AG09319 (cell line): ENCODE data around the gene TSPYL1.

Experiments used
- DNase-seq: peaks from one replicate; pipeline ENCODE4 v3.0.0-alpha.2; 2010; ENCODE audit warnings: low read depth; ENCODE audit errors: extremely low read depth
- CTCF ChIP-seq: IDR thresholded peaks from 2 replicates; pipeline ENCODE4 v1.5.1; 2011; ENCODE audit warnings: low read depth, mild to moderate bottlenecking, inconsistent platforms, low read length, moderate library complexity

Gene TSPYL1

GRCh38 chr6:116309001-116309400 lies 29.3 kb upstream of the TSPYL1 start:
- no peak for DNase-seq
- TF ChIP-seq CTCF, result no peak

- no peak for DNase-seq
- no peak for TF ChIP-seq CTCF
Measured at GRCh38 chr6:116307633-116308032, 27.9 kb upstream of the TSPYL1 start.

GRCh38 chr6:116307001-116307400 lies 27.3 kb upstream of the TSPYL1 start:
- no peak for DNase-seq
- no peak for TF ChIP-seq CTCF

GRCh38 chr6:116304538-116305097 lies 24.9 kb upstream of the TSPYL1 start:
- no peak for TF ChIP-seq CTCF
- DNase-seq, result no peak

DNA sequence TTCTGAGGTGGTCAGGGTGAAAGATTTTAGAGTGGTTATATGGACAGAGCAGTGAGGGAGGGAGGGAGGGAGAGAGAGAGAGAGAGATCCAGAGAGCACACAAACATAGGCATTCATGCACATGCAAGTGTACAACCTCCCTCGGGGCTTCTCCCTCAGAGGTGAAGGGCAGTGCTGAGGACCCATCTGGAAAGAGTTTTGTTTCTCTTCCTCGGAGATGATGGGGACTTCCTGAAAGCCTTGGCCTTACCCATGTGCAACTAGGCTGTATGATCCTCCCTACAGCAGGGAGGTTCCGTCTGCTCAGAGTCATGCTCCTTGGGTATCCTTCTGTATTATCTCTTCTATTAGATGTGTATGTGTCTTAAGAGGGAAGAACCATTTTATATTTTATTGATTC lies 21.4 kb upstream of the TSPYL1 start:
- TF ChIP-seq CTCF, result no peak
- DNase-seq, result no peak

DNA sequence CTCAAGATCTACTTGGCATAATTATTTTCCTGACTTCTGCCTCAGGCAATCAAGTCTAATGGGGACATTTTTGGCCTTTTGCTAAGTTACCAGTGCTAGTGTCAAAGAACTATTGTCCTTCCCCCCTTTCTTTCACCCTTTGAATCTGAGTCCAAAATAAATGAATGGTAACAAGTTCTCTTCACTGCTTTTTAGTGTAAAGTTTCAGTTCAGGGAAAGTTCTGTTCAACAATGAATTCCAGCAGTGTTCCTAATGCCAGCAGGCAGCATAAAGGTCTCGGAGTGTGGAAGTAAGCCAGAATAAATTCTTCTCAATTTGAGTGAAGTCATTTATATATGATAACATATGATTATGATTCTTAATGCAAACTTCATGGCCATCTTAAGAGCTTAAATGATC lies 20.8 kb upstream of the TSPYL1 start:
- TF ChIP-seq CTCF, result no peak
- no peak for DNase-seq

DNA sequence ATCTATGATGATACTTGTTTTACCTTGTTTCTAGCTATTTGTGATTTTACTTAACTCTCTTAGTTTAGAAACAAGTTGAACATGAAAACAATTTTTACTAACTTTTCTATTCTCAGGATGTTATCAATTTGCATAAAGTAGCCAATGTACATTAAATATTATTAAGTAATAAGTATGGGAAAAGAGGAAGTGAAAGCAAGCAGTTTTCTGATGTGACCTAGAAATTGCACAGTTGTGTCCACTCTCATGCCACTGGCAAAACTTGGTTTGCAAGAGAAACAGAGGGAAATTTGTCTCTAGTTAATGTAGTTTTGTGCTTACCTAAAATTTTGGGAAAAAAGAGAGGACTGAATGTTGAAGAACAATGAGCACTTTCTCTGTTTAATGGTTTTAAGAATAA lies 19.2 kb upstream of the TSPYL1 start:
- no peak for TF ChIP-seq CTCF
- no peak for DNase-seq
